Right lobe of liver (tissue), 4 donors: ENCODE measurements around the gene GRID1.

ENCODE experiments used
- CTCF ChIP-seq, 4 donors: fragments of 200-600 bp in 3 of 4; fragments of 450-650 bp in 1 of 4; IDR thresholded peaks; one replicate each; pipeline versions ENCODE4 v1.5.1 to v1.8.0; 2016 to 2022; ENCODE audit warnings: antibody characterized with exemption in 4 of 4, mild to moderate bottlenecking in 2 of 4
- POLR2A ChIP-seq: fragments of 450-650 bp; IDR thresholded peaks from one replicate; pipeline ENCODE4 v1.6.1; 2017; ENCODE audit warnings: antibody characterized with exemption, mild to moderate bottlenecking
- donor health status: DM: no; HTN: no; CAD: no.
- donor health status: DM: no; HTN: no; CAD: no.
- donor health status: DM: no; HTN: yes; CAD: no.

GRCh38 chr10:85619832-85620231 lies 746.8 kb downstream of the GRID1 start:
- TF ChIP-seq CTCF (IDR thresholded peaks at IDR 0.05) (no peak), POLR2A (no peak)
